GM18511 (cell line): ENCODE data around the gene TSHZ2.
"Not testable (repeated sequence)": the region's sequence is repeated elsewhere in the genome, so short reads cannot be mapped to it uniquely, and the experiment has no call there.

Experiments used
- ATAC-seq: cut with Tn5 transposase; IDR thresholded peaks from one replicate; pipeline ENCODE4 v1.9.1; 2021; ENCODE audit warnings: mild to moderate bottlenecking, moderate library complexity; ENCODE audit not compliant: unreplicated experiment

Gene TSHZ2

GRCh38 chr20:53523615-53524014, 551.5 kb downstream of the TSHZ2 start:
- not testable (repeated sequence) for ATAC-seq

- no peak for ATAC-seq
Observed at GRCh38 chr20:53524589-53525312, 552.6 kb downstream of the TSHZ2 start.

GRCh38 chr20:53527196-53527595, 555.0 kb downstream of the TSHZ2 start:
- no peak for ATAC-seq

GRCh38 chr20:53529658-53530057, 557.5 kb downstream of the TSHZ2 start:
- ATAC-seq: no peak

- ATAC-seq: no peak
Observed at GRCh38 chr20:53530440-53530839, 558.3 kb downstream of the TSHZ2 start.

GRCh38 chr20:53532654-53533312, 560.6 kb downstream of the TSHZ2 start:
- peak; percentile 86 for ATAC-seq

GRCh38 chr20:53533500-53533899, 561.3 kb downstream of the TSHZ2 start:
- ATAC-seq: no peak

- no peak for ATAC-seq
Observed at GRCh38 chr20:53534037-53534436, 561.9 kb downstream of the TSHZ2 start.

- ATAC-seq: no peak
Observed at GRCh38 chr20:53535878-53536277, 563.7 kb downstream of the TSHZ2 start.

- not testable (repeated sequence) for ATAC-seq
Observed at GRCh38 chr20:53536382-53536781, 564.2 kb downstream of the TSHZ2 start.

- no peak for ATAC-seq
Observed at GRCh38 chr20:53539516-53539915, 567.4 kb downstream of the TSHZ2 start.
